Body of pancreas (tissue), 4 donors: ENCODE measurements around the gene SPPL2C.

ENCODE experiments used
- CTCF ChIP-seq, 7 experiments: fragments of 450-650 bp in 4 of 7; fragments of 200-600 bp in 3 of 7; sonication (generic) in 3 of 7; IDR thresholded peaks; one replicate each; pipeline ENCODE4 v1.5.1; 2016 to 2019; ENCODE audit warnings: antibody characterized with exemption in 7 of 7
- POLR2A ChIP-seq, 3 donors: fragments of 450-650 bp; IDR thresholded peaks; one replicate each; pipeline ENCODE4 v1.6.1; 2016; ENCODE audit warnings: antibody characterized with exemption in 3 of 3, mild to moderate bottlenecking in 2 of 3

- no peak for TF ChIP-seq CTCF (IDR thresholded peaks at IDR 0.05)
- no peak for TF ChIP-seq POLR2A (IDR thresholded peaks at IDR 0.05)
Measured at GRCh38 chr17:45837187-45837586, 7.5 kb upstream of the SPPL2C start.
